Kidney (tissue), 14 donors: ENCODE results near the gene SPSB3. TPM values are rescaled to one million over a fixed set of nuclear protein-coding genes. Genes with fewer than 3 reads are reported as not detected.
A peak's percentile ranks its signal among the peaks of the same experiment; 100 is the strongest.

ENCODE experiments used
- DNase-seq, 5 donors: peaks; one replicate each; pipeline ENCODE4 v3.0.0-alpha.2; 2013 to 2020
- FAIRE-seq: peaks from 2 replicates; lab custom pipeline; 2012; peaks lifted over from hg19 to GRCh38; lab: Jason Lieb, UNC
- H3K27ac ChIP-seq, 2 donors: one replicate each; pipeline ENCODE4 v1.7.0; 2013; ENCODE audit warnings: low read depth in 2 of 2, low read length in 2 of 2, inconsistent platforms in 1 of 2
- H3K27me3 ChIP-seq: one replicate; pipeline ENCODE4 v1.7.1; 2013; ENCODE audit warnings: low read length, inconsistent platforms; ENCODE audit not compliant: control insufficient read depth, insufficient read depth
- H3K36me3 ChIP-seq, 3 donors: one replicate each; pipeline versions ENCODE4 v1.7.0 to v1.7.1; 2013; ENCODE audit warnings: low read length in 3 of 3, control low read depth in 1 of 3, inconsistent platforms in 1 of 3; ENCODE audit not compliant: insufficient read depth in 3 of 3, control insufficient read depth in 2 of 3
- H3K4me1 ChIP-seq, 3 donors: one replicate each; pipeline versions ENCODE4 v1.7.0 to v1.7.1; 2013; ENCODE audit warnings: low read length in 3 of 3, inconsistent platforms in 1 of 3, low read depth in 1 of 3; ENCODE audit not compliant: control insufficient read depth in 2 of 3, insufficient read depth in 2 of 3
- H3K4me3 ChIP-seq, 3 donors: one replicate each; pipeline versions ENCODE4 v1.7.0 to v1.8.1; 2013; ENCODE audit warnings: low read length in 3 of 3, control low read depth in 1 of 3, inconsistent platforms in 1 of 3
- H3K9ac ChIP-seq, 3 donors: one replicate each; pipeline versions ENCODE4 v1.7.0 to v1.7.1; 2013; ENCODE audit warnings: low read length in 3 of 3, control low read depth in 1 of 3, inconsistent platforms in 1 of 3
- H3K9me3 ChIP-seq, 3 donors: one replicate each; pipeline versions ENCODE4 v1.7.0 to v1.7.1; 2013; ENCODE audit warnings: low read length in 3 of 3, control low read depth in 1 of 3, inconsistent platforms in 1 of 3; ENCODE audit not compliant: control insufficient read depth in 2 of 3, insufficient read depth in 1 of 3
- CTCF ChIP-seq: IDR thresholded peaks from 3 replicates; pipeline ENCODE4 v1.5.1; 2012; ENCODE audit warnings: mild to moderate bottlenecking, moderate library complexity, borderline replicate concordance; ENCODE audit not compliant: insufficient read depth; ENCODE audit errors: extremely low read depth
- intact Hi-C: fragments of 100-400 bp; cut with DNase I; formaldehyde crosslinking; loops from one replicate; pipeline ENCODE4 v1.11.1; 2022
- polyA plus RNA-seq: library from polyadenylated mRNA; stranded (reverse); fragments of 350-450 nt; fragmentation: Illumina TruSeq; extraction: RNeasy Lipid Tissue Mini Kit (QIAGEN cat#74804); gene quantifications from one replicate; pipeline ENCODE4 v1.2.3, GENCODE V29; 2014; ENCODE audit warnings: low read depth, low replicate concordance; ENCODE audit not compliant: insufficient read depth
- total RNA-seq: library from RNA; stranded (reverse); fragmentation: NEBNext Ultra II Directional; extraction: Animal tissue kit (Norgen Biotek cat#: 25700); gene quantifications from one replicate; pipeline ENCODE4 v1.2.1, GENCODE V29; 2021
- donor health status: control.
- donor health status: control.
- donor health status: control.
- donor health status: control.
- donor health status: control.
- donor health status: DM: yes; HTN: yes; CAD: no.
- donor health status: Normal renal cell carcinoma (clear cell type).

The SPSB3 gene
- total and polyA plus RNA-seq, 2 donors from 2014 or later, result 55.1 to 57.7 TPM

GRCh38 chr16:1825864-1826690, 43.7 kb upstream of the SPSB3 start:
- no peaks in the 10 kb centered on the region for H3K27me3 ChIP-seq
- intact Hi-C loops, result no loop called here
- TF ChIP-seq CTCF, result no peak
- peak overlapping the region in 1 of 2 donors; percentile 51 for H3K27ac ChIP-seq
- peak overlapping the region in 1 of 3 donors; percentile 61 for H3K9ac ChIP-seq
- DNase-seq (peak in 2 of 5 donors; percentile 24 to 76), FAIRE-seq (no peak)
- H3K4me1 ChIP-seq, result peaks cover 0 to 19% (median 3%) of the 10 kb centered on the region in 3 donors
- peak overlapping the region; percentile 28 to 86 (median 77) for H3K4me3 ChIP-seq
- no peaks in the 10 kb centered on the region for H3K9me3 ChIP-seq
- H3K36me3 ChIP-seq, result peaks cover 0 to 15% (median 6%) of the 10 kb centered on the region in 3 donors

GRCh38 chr16:1825381-1825863, 43.1 kb upstream of the SPSB3 start:
- intact Hi-C loops, result no loop called here
- no peak for TF ChIP-seq CTCF
- Histone ChIP-seq H3K27me3 (no peaks in the 10 kb centered on the region), H3K27ac (peak overlapping the region in 1 of 2 donors; percentile 51), H3K4me3 (peak overlapping the region in 2 of 3 donors; percentile 77 to 86), H3K4me1 (peaks cover 0 to 19% (median 3%) of the 10 kb centered on the region in 3 donors), H3K36me3 (peaks cover 0 to 20% (median 8%) of the 10 kb centered on the region in 3 donors), H3K9me3 (no peaks in the 10 kb centered on the region), H3K9ac (peak overlapping the region in 1 of 3 donors; percentile 61)
- DNase-seq, result no peak
- FAIRE-seq, result no peak

- Histone ChIP-seq H3K4me1 (peaks cover 0 to 13% (median 3%) of the 10 kb centered on the region in 3 donors), H3K9me3 (no peaks in the 10 kb centered on the region), H3K27ac (no peak overlapping the region), H3K36me3 (peaks cover 0 to 30% (median 8%) of the 10 kb centered on the region in 3 donors), H3K27me3 (no peaks in the 10 kb centered on the region), H3K9ac (no peak overlapping the region), H3K4me3 (peak overlapping the region in 1 of 3 donors; percentile 86)
- peak in 3 of 5 donors; percentile 30 to 53 (median 46) for DNase-seq
- TF ChIP-seq CTCF, result peak; percentile 10
- intact Hi-C loops, result no loop called here
- FAIRE-seq, result no peak
These were observed 41.5 kb upstream of the SPSB3 start for GRCh38 chr16:1823821-1824220.
